Transverse colon (tissue), 4 donors: ENCODE measurements around the gene UBE2J1. TPM values are rescaled to one million over a fixed set of nuclear protein-coding genes. Genes with fewer than 3 reads are reported as not detected.

Experiments
- DNase-seq: peaks from one replicate; pipeline ENCODE4 v3.0.0-alpha.2; 2019
- H3K27ac ChIP-seq, 4 donors: fragments of 200-600 bp; sonication (generic); 2 replicates each; pipeline ENCODE4 v1.5.1; 2016 to 2018; ENCODE audit warnings: inconsistent platforms in 4 of 4
- H3K27me3 ChIP-seq: fragments of 200-600 bp; sonication (generic); 2 replicates; pipeline ENCODE4 v1.5.1; 2017; ENCODE audit warnings: inconsistent platforms
- H3K36me3 ChIP-seq, 4 donors: fragments of 200-600 bp; sonication (generic); 2 replicates each; pipeline ENCODE4 v1.5.1; 2017 to 2019; ENCODE audit warnings: inconsistent platforms in 4 of 4
- H3K4me1 ChIP-seq, 4 donors: fragments of 200-600 bp; sonication (generic); 2 replicates each; pipeline ENCODE4 v1.5.1; 2017 to 2020; ENCODE audit warnings: inconsistent platforms in 4 of 4
- H3K4me3 ChIP-seq, 4 donors: fragments of 200-600 bp; sonication (generic); 1 replicate in 1 of 4; 2 replicates in 3 of 4; pipeline versions ENCODE4 v1.5.1 to v1.6.1; 2017 to 2019; ENCODE audit warnings: inconsistent platforms in 4 of 4
- H3K9me3 ChIP-seq, 2 donors: fragments of 200-600 bp; sonication (generic); 2 replicates each; pipeline ENCODE4 v1.5.1; 2017 to 2019; ENCODE audit warnings: inconsistent platforms in 2 of 2
- EP300 ChIP-seq: sonication (generic); formaldehyde crosslinking; IDR thresholded peaks from one replicate; pipeline ENCODE4 v1.6.1; 2017; ENCODE audit warnings: antibody characterized with exemption, low read depth
- POLR2A ChIP-seq: fragments of 450-650 bp; IDR thresholded peaks from one replicate; pipeline ENCODE4 v1.6.1; 2016; ENCODE audit warnings: antibody characterized with exemption, mild to moderate bottlenecking, moderate library complexity
- POLR2AphosphoS5 ChIP-seq, 3 donors: sonication (generic); formaldehyde crosslinking; IDR thresholded peaks; one replicate each; pipeline ENCODE4 v1.6.1; 2016; ENCODE audit warnings: antibody characterized with exemption in 3 of 3
- WGBS, 2 donors: methylation state at CpG; one replicate each; pipeline ENCODE4 v1.1.5; 2018; ENCODE audit warnings: low coverage in 1 of 2; 5-methylcytosine and 5-hydroxymethylcytosine counted together
- in situ Hi-C, 4 donors: fragments of 200-750 bp; cut with MboI; loops; one replicate each; pipeline versions ENCODE4 v1.15.0 to v1.15.1; 2017; ENCODE audit warnings: low sequenced_read_pairs in 3 of 4, low pct_ligation_motif_present in 1 of 4, low pct_unique_long_range_greater_than_20kb in 1 of 4
- intact Hi-C: fragments of 100-400 bp; cut with DNase I; formaldehyde crosslinking; loops from one replicate; pipeline ENCODE4 v1.15.1; 2023; ENCODE audit warnings: low total_unique reads
- total RNA-seq, 4 donors: library from RNA; depleted of rRNA; stranded (reverse); fragments of >200 nt; gene quantifications; one replicate each; pipeline ENCODE4 v1.1.0, GENCODE V29; 2016
- TF ChIP-seq, protein P1 (sequence below), 5 experiments: fragments of 200-600 bp in 3 of 5; fragments of 450-650 bp in 2 of 5; sonication (generic) in 3 of 5; IDR thresholded peaks; 1 replicate in 2 of 5; 2 replicates in 3 of 5; pipeline ENCODE4 v1.5.1; 2016 to 2017; ENCODE audit warnings: antibody characterized with exemption in 5 of 5, inconsistent platforms in 3 of 5, mild to moderate bottlenecking in 2 of 5, moderate library complexity in 1 of 5

UBE2J1 gene
- total RNA-seq, 4 donors from 2014 or later, result 27.3 to 52.9 (median 38.2) TPM

DNA sequence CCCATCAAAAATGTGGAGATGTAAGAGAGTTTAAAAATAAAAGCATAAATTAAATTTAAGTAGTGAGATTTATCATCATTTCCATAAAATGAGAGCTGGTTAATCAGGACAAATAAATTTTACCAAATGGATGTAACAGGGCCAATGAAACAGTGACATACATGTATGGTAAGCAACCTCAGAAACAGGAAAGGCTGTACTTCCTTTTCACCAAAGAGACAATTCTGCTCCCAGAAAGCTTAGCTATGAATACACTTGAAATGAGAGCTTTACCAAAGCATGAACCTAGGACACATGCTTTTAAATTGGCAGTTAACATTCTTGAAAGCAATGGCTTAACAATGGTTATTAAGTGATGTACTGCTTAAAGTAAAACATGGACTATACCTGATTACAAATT lies 12.1 kb upstream of the UBE2J1 start:
- intact Hi-C loops, result no loop called here
- Histone ChIP-seq H3K9me3 (no peaks in the 10 kb centered on the region), H3K27me3 (no peaks in the 10 kb centered on the region), H3K27ac (no peak overlapping the region), H3K4me1 (peaks cover 0 to 11% (median 7%) of the 10 kb centered on the region in 4 donors), H3K36me3 (no peaks in the 10 kb centered on the region), H3K4me3 (no peak overlapping the region)
- TF ChIP-seq POLR2AphosphoS5 (IDR thresholded peaks at IDR 0.05), result no peak
- no peak for TF ChIP-seq EP300
- TF ChIP-seq, protein P1, sequence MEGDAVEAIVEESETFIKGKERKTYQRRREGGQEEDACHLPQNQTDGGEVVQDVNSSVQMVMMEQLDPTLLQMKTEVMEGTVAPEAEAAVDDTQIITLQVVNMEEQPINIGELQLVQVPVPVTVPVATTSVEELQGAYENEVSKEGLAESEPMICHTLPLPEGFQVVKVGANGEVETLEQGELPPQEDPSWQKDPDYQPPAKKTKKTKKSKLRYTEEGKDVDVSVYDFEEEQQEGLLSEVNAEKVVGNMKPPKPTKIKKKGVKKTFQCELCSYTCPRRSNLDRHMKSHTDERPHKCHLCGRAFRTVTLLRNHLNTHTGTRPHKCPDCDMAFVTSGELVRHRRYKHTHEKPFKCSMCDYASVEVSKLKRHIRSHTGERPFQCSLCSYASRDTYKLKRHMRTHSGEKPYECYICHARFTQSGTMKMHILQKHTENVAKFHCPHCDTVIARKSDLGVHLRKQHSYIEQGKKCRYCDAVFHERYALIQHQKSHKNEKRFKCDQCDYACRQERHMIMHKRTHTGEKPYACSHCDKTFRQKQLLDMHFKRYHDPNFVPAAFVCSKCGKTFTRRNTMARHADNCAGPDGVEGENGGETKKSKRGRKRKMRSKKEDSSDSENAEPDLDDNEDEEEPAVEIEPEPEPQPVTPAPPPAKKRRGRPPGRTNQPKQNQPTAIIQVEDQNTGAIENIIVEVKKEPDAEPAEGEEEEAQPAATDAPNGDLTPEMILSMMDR (IDR thresholded peaks at IDR 0.05), result no peak
- TF ChIP-seq POLR2A, result no peak
- no peak for DNase-seq
- in situ Hi-C loops, result loop anchor here in 2 of 4 donors (25.0 kb wide), 2 partner anchors 252 to 377 kb away; partner anchors contain the start of gene SRSF12 (in 1 of the 2)

DNA sequence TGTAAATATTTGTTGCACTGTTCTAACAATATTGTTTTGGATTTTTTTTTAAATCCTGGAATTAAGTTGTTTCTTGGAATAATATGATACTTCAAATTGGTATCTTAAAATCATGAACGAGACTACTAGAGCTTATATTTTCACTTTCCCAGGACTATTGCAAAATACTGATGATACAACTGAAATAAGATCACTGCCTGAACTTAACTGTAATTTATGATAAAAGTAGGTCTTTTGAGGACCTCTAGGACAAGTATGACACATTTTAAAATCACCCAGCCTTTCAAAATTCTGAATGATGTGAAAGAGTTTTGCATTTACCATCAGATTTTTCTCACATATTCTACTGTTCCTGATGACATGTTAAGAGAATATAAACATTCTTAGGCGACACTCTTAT lies 8.6 kb upstream of the UBE2J1 start:
- Histone ChIP-seq H3K27me3 (no peaks in the 10 kb centered on the region), H3K4me1 (no peaks in the 10 kb centered on the region), H3K9me3 (no peaks in the 10 kb centered on the region), H3K36me3 (no peaks in the 10 kb centered on the region), H3K4me3 (no peak overlapping the region), H3K27ac (no peak overlapping the region)
- no peak for TF ChIP-seq POLR2AphosphoS5 (IDR thresholded peaks at IDR 0.05)
- TF ChIP-seq, protein P1 (IDR thresholded peaks at IDR 0.05), result no peak
- no peak for TF ChIP-seq POLR2A
- no peak for TF ChIP-seq EP300
- 73 to 81% methylated on average over 2 of the region's 2 CpGs for WGBS, 2 donors
- intact Hi-C loops (no loop called here), in situ Hi-C loops (loop anchor here in 2 of 4 donors (25.0 kb wide), 2 partner anchors 249 to 374 kb away; partner anchors contain the start of gene SRSF12 (in 1 of the 2))
- DNase-seq, result no peak

DNA sequence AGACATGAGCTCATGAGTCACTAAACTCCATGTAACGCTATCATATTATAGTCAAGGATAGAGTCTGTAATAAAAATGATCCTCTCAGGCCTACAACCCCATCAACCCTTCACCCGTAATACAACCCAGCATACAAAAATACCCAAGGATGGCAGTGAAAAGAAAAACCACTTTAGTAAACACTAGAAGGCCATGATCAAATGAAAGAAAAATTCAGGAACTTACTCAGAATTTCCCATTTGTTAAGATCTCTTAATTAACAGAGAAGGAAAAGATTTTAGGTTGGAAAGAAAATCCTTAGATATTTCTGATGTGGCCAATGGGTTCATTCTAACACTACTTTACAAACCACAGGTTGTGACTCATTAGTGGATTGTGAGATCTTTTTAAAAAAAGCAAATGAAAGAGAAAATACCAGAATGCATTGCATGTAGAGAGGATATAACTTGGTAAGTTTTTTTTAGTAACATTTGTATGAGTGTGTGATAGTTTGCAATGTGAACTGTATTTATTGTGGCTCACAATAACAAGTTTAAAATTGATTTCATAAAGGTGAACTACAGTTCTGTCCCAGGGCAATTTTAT lies 8.0 kb upstream of the UBE2J1 start:
- H3K4me3 ChIP-seq, result no peak overlapping the region
- H3K27ac ChIP-seq, result no peak overlapping the region
- TF ChIP-seq POLR2A (no peak), POLR2AphosphoS5 (IDR thresholded peaks at IDR 0.05) (no peak), EP300 (no peak)
- TF ChIP-seq, protein P1 (IDR thresholded peaks at IDR 0.05), result no peak
- in situ Hi-C loops, result loop anchor here in 2 of 4 donors (25.0 kb wide), 2 partner anchors 248 to 373 kb away; partner anchors contain the start of gene SRSF12 (in 1 of the 2)
- DNase-seq, result no peak
- no peaks in the 10 kb centered on the region for H3K36me3 ChIP-seq
- no peaks in the 10 kb centered on the region for H3K4me1 ChIP-seq
- WGBS, 2 donors, result 93 to 95% methylated on average over 2 of the region's 2 CpGs
- H3K27me3 ChIP-seq, result no peaks in the 10 kb centered on the region
- H3K9me3 ChIP-seq, result no peaks in the 10 kb centered on the region
- intact Hi-C loops, result no loop called here

DNA sequence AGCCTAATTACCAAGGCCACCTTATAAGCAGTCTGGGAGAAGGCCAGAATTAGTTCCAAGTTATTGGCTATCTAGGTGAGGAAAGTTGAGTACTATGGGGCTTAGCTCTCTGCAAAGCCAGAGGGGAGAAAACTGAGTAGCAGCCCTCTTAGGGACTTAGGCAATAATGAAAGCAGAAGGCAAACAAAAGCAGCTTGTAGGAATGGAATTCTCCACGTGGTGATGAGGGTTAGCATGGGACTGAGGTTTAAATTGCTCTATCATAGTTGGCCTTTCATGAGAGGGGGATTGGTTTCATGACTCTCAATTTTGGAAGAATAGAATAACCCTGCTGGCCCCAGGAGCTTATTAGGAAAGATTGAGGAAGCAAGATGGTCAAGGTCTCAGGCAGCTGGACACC lies 7.0 kb upstream of the UBE2J1 start:
- Histone ChIP-seq H3K4me1 (no peaks in the 10 kb centered on the region), H3K27me3 (no peaks in the 10 kb centered on the region), H3K9me3 (no peaks in the 10 kb centered on the region), H3K4me3 (no peak overlapping the region), H3K27ac (no peak overlapping the region), H3K36me3 (no peaks in the 10 kb centered on the region)
- in situ Hi-C loops (loop anchor here in 3 of 4 donors (10.0 to 25.0 kb wide), 3 partner anchors 247 to 372 kb away; partner anchors contain the start of genes PNRC1 (in 1 of the 3) and SRSF12 (in 1 of the 3)), intact Hi-C loops (no loop called here)
- no peak for DNase-seq
- TF ChIP-seq EP300 (no peak), POLR2A (no peak), POLR2AphosphoS5 (IDR thresholded peaks at IDR 0.05) (no peak)
- TF ChIP-seq, protein P1 (IDR thresholded peaks at IDR 0.05), result no peak
- 19 to 33% methylated on average over 1 of the region's 1 CpG for WGBS, 2 donors
